ENCODE results near the gene EXOC6.

EXOC6 gene

GRCh38 chr10:93027508-93027907 lies 179.2 kb downstream of the EXOC6 start:
- no peak for DNase-seq

- DNase-seq: no peak
Observed at GRCh38 chr10:93028883-93029282, 180.6 kb downstream of the EXOC6 start.

- DNase-seq: no peak
Observed at GRCh38 chr10:93030409-93030808, 182.1 kb downstream of the EXOC6 start.

DNA sequence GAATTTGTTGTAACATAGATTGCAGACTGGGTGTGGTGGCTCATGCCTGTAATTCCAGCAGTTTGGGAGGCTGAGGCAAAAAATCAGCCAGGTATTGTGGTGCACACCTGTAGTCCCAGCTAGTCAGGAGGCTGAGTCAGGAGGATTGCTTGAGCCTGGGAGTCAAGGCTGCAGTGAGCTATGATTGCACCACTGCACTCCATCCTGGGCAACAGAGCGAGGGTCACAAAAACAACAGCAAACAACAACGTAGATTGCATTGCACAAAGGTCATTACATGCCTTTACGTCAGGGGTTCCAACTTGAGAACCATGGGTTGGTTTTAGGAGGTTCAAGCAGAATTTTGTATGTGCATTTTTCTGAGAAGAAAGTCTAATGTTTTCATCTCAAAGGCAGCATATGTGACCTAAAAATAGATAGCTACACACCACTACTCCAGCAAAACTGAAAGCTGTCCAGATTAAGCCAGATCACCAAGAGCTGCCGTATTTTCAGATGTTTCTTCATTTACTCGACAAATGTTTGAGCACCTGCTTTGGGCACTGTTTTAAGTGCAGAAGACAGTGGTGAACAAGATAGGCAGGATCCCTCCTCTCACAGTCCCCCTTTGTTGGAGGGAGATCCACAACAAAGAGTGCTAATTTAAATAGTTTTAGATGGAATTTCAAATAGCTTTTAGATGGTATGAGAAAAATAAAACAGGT lies 183.9 kb downstream of the EXOC6 start:
- no peak for DNase-seq

DNA sequence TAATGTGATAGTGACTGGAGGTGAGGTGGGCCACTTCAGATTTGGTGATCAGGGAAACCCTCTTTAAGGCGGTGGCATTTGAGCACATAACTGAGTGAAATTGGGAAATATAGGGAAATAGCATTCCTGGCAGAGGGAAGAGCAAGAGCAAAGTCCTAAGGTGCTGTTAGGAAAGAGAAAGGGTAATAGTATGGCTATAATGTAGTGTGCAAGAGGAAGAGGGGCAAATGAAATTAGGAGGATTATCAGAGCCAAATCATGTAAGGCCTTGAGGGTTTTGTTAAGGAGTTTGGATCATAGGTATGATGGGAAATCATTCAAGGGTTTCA lies 184.5 kb downstream of the EXOC6 start:
- DNase-seq: no peak

GRCh38 chr10:93034426-93034825 lies 186.1 kb downstream of the EXOC6 start:
- no peak for DNase-seq

DNA sequence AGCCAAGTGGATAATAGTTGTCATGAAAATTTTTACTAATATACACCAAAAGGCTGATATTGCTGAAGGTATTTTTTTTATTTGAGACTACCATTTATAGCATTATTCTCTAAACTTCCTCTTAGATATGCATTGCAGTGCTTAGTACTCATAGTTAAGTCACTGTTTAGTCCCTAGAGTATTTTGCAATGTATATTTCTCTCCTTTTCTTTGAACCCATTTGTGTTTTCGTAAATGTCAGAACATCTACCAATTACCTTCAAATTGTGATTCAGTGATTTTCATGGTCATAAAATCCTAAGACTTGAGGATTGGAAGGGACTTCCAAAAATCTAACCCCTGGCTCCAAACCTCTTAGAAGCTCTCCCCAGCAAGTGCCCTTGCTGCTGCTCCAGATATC lies 190.8 kb downstream of the EXOC6 start:
- DNase-seq: no peak

DNA sequence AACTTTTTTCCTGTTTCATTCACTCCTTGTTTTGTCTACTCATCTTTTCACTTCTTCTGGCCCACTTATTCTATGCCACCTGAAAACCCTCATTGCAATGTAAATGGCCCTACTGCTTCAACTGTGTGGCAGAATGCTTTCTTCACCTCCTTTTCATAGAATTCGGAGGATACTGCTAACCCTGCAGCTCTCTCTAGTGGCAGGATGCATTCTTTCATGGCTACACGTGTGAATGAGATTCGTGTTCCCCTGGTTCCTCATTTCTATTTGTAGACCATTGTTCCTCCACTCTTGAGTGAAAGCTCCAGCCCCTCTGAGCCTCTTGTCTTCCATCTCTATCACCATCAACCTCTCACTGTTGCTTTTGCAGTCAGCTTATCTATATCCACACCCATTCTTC lies 191.4 kb downstream of the EXOC6 start:
- DNase-seq: no peak

DNA sequence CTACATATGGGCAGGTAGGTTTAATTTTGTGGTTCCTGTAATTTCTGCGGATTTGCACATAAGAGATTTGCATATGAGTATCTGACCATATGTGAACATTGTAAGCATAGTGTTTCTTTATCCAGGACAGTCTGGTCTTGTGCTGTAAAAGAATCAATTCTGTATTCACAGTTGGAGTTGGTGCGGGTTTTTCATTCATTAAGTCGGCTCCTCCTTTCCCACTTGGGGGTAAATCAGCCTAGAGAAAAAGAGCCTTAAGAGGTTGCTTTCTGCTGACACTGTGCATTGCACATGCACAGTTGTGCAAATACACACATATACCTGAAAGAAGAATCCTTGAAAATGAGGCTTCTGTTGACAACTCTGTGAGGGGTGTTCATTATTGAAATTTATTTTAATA lies 206.2 kb downstream of the EXOC6 start:
- DNase-seq: no peak

GRCh38 chr10:93058139-93058538 lies 209.8 kb downstream of the EXOC6 start:
- DNase-seq: no peak

DNA sequence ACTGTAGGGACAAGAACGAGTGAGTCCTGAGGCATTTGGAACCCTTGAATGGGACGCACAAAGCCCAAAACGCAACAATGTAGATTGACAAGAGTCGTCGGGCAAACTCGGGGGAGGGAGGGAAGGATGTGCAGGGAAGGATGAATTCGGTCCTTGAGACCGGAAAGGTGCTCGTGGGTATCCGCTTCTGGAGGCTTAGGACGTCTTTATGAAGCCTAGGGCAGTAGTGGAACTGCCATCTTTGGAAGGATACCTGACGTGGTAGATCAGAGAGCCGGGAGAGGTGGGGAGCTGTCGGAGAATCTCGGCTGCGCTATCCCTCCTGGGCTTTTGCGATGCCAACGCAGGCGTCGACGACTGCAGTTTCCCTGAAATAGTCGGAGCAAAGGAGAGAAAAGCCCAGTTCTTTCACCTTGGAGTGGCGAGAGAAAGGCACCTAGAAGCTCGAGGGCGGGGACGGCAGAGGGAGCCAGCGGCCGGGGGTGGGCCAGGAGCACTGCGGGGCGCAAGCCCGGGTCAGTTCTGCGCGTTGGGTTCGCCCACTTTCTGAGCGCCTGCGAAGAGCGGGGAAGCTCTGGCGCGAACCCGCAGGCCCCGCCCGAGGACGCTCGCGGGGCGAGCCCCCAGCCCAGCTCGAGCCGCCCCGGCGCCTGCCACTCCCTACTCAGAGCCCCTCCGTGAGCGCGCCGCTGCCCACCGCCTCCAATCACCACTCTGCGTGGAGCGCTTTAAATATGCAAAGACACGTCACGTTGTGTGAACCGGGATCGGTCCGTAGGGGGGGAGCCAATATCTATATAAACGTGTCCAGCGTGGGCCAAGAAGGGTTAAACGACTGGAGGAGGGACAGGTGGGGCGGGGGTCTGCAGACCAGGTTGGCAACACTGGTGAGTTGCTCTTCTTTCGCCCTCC lies 211.9 kb downstream of the EXOC6 start, which contains the start of gene CYP26C1:
Gene CYP26C1, plus strand, starts transcription at position 824 of the 912 bp plus-strand sequence. CDS start 466 bp downstream, outside the sequence.
- DNase-seq: no peak

- no peak for DNase-seq
Observed at GRCh38 chr10:93060887-93061593, 212.7 kb downstream of the EXOC6 start.

GRCh38 chr10:93061594-93062513 lies 213.5 kb downstream of the EXOC6 start:
- no peak for DNase-seq

DNA sequence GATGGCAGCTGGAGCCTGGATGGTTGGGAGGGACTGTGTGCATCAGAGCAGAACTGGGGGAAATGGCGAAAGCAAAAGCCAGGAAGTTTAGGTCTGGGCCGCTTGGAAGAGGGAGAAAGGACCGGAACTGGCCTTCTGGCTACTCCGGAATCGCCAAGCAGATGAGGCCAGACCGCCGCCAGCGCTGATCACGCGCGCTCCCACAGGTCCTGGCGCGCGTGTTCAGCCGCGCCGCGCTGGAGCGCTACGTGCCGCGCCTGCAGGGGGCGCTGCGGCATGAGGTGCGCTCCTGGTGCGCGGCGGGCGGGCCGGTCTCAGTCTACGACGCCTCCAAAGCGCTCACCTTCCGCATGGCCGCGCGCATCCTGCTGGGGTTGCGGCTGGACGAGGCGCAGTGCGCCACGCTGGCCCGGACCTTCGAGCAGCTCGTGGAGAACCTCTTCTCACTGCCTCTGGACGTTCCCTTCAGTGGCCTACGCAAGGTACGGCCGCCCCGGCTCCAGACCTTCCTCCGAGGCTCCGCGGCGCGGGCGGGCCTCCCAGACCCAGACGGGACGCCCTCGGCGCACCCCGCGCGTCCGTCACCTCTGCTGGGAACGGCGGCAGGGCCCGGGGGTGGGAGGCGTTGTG lies 214.3 kb downstream of the EXOC6 start:
- DNase-seq: no peak

DNA sequence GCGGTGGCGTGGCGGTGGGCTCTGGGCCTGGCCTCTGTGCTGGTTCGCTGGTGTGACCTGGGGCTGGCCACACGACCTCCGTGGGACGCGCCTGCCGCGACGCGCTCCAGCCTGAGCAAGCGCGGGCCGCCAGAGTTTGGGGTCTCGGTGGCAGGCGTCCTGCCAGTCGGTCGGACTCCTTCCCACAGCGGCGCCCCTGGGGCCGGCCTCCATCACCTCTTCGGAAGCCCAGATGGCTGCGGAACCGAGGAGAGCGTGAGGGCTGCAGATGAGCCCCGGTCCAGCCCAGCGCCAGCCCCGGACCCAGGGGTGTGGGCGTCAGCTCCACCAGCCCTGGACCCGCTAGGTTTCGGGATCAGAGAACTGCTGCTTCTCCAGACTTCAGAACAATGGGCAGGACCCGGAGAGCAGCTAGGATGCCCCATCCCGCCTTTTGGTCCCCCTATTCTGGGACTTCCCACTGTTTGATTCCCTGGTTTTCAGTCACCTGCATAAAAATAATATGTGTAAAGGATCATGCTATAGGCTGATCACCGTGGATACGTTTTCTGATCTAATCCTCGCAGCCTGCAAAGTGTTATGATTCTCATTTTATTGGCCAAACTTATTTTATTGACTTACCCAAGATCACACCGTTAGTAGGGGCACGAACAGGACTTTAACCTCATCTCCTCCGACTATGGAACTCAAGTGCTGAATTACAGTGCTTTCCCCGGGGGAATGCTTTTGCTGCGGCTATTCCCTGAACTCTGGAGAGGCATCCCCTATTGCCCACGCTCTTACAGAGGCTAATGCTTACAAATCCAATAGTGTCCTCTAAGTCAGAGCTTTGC lies 215.0 kb downstream of the EXOC6 start:
- DNase-seq: no peak

- no peak for DNase-seq
Observed at GRCh38 chr10:93063977-93064660, 215.8 kb downstream of the EXOC6 start.

DNA sequence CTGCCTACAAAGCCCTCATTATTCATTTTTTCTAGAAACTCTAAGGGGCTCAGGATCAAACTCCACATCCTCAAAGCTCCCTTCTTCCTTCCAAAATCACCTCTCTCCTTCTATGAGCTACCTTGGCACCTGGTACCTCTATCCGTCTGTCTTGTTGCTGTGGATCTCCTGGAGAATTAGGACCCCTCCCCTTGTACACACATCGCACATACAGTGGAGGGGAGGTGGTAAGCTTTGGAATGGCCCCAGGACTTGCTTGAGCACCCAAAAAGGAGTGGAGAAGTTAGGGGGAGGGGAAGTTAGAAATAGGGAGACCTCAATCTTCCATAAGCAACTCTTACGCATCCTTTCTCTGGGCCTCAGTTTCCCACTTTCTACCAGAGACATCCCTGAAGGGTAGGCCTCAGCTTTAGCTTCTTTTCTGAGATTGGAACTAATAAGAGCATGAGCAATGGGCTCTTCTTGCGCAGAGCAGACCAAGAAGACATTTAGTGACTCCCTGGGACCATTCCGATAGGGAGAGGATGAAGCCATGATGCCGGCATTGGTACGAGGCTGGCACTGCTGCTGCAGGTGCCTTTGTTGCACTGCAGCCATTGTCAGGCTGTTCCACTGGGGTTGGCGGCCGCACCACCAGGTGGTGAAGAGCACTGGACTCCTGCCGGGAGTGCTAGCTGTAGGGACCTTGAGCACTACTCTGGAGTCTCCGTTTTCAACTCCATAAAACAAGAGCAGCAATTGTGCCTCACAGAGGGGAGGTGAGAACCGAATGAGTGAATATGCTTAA lies 216.7 kb downstream of the EXOC6 start:
- no peak for DNase-seq

- DNase-seq: no peak
Observed at GRCh38 chr10:93065675-93066543, 217.6 kb downstream of the EXOC6 start.

GRCh38 chr10:93066544-93066913 lies 218.2 kb downstream of the EXOC6 start:
- DNase-seq: no peak
